ENCODE results near the gene NLRP7. TPM values are rescaled to one million over a fixed set of nuclear protein-coding genes. Genes with fewer than 3 reads are reported as not detected.
"Not testable (repeated sequence)": the region's sequence is repeated elsewhere in the genome, so short reads cannot be mapped to it uniquely, and the experiment has no call there.

The NLRP7 gene
- total and polyA plus RNA-seq, 7 donors: not detected

GRCh38 chr19:54969647-54970046 is 22.3 kb upstream of the NLRP7 start:
- Histone ChIP-seq H3K9me3 (peaks cover 3% of the 10 kb centered on the region), H3K4me1 (no peaks in the 10 kb centered on the region)

GRCh38 chr19:54967611-54968010 is 20.3 kb upstream of the NLRP7 start:
- DNase-seq (no peak), ATAC-seq (no peak)
- Histone ChIP-seq H3K4me3 (no peak overlapping the region), H3K4me1 (no peaks in the 10 kb centered on the region), H3K9me3 (peaks cover 3% of the 10 kb centered on the region), H3K27me3 (ENCODE audit: insufficient read depth in 3 of 3, low read length in 2 of 3) (no peaks in the 10 kb centered on the region), H3K27ac (no peak overlapping the region), H3K36me3 (ENCODE audit: insufficient read depth in 1 of 2, low read depth in 1 of 2) (no peaks in the 10 kb centered on the region)
- intact Hi-C loops (cut with DNase I): no loop called here
- no peak for TF ChIP-seq CTCF (IDR thresholded peaks at IDR 0.05)
- WGBS, 3 donors: 83 to 89% (median 87%) methylated on average over 3 of the region's 3 CpGs

More at GRCh38 chr19:54969647-54970046, 22.3 kb upstream of the NLRP7 start:
- no peak for ATAC-seq
- Histone ChIP-seq H3K36me3 (ENCODE audit: insufficient read depth in 1 of 2, low read depth in 1 of 2) (no peaks in the 10 kb centered on the region), H3K27ac (no peak overlapping the region), H3K27me3 (ENCODE audit: insufficient read depth in 3 of 3, low read length in 2 of 3) (no peaks in the 10 kb centered on the region), H3K4me3 (no peak overlapping the region)
- intact Hi-C loops (cut with DNase I): no loop called here
- 59 to 89% (median 73%) methylated on average over 4 of the region's 4 CpGs for WGBS, 3 donors
- no peak for DNase-seq
- no peak for TF ChIP-seq CTCF (IDR thresholded peaks at IDR 0.05)

GRCh38 chr19:54965055-54965454 is 17.7 kb upstream of the NLRP7 start:
- H3K27me3 ChIP-seq (ENCODE audit: insufficient read depth in 3 of 3, low read length in 2 of 3); intact Hi-C loops (cut with DNase I); H3K9me3 ChIP-seq; H3K4me3 ChIP-seq; H3K27ac ChIP-seq; H3K36me3 ChIP-seq (ENCODE audit: insufficient read depth in 1 of 2, low read depth in 1 of 2); ATAC-seq; H3K4me1 ChIP-seq; DNase-seq: not testable (repeated sequence)
- 95% methylated on average over 15 of the region's 15 CpGs; no CpG with 5 or more reads in 2 of the 3 donors for WGBS, 3 donors

- H3K27ac ChIP-seq: no peak overlapping the region
- H3K4me1 ChIP-seq: no peaks in the 10 kb centered on the region
- DNase-seq (no peak), ATAC-seq (no peak)
- no peak for TF ChIP-seq CTCF (IDR thresholded peaks at IDR 0.05)
- intact Hi-C loops (cut with DNase I): no loop called here
- WGBS, 3 donors: 70 to 79% (median 72%) methylated on average over 8 of the region's 8 CpGs
- no peaks in the 10 kb centered on the region for H3K36me3 ChIP-seq (ENCODE audit: insufficient read depth in 1 of 2, low read depth in 1 of 2)
- H3K27me3 ChIP-seq (ENCODE audit: insufficient read depth in 3 of 3, low read length in 2 of 3): no peaks in the 10 kb centered on the region
- H3K9me3 ChIP-seq: no peaks in the 10 kb centered on the region
- H3K4me3 ChIP-seq: no peak overlapping the region
Observed at GRCh38 chr19:54959840-54960239, 12.5 kb upstream of the NLRP7 start.

GRCh38 chr19:54955376-54955775 is 8.0 kb upstream of the NLRP7 start:
- intact Hi-C loops (cut with DNase I): no loop called here
- no peaks in the 10 kb centered on the region for H3K36me3 ChIP-seq (ENCODE audit: insufficient read depth in 1 of 2, low read depth in 1 of 2)
- no peaks in the 10 kb centered on the region for H3K27me3 ChIP-seq (ENCODE audit: insufficient read depth in 3 of 3, low read length in 2 of 3)
- no peak overlapping the region for H3K4me3 ChIP-seq
- TF ChIP-seq CTCF (IDR thresholded peaks at IDR 0.05): no peak
- H3K4me1 ChIP-seq: no peaks in the 10 kb centered on the region
- WGBS, 3 donors: 84 to 86% (median 86%) methylated on average over 11 of the region's 11 CpGs
- no peaks in the 10 kb centered on the region for H3K9me3 ChIP-seq
- H3K27ac ChIP-seq: no peak overlapping the region
- DNase-seq: no peak
- ATAC-seq: no peak

- H3K9me3 ChIP-seq; H3K4me3 ChIP-seq; intact Hi-C loops (cut with DNase I); H3K27ac ChIP-seq; H3K36me3 ChIP-seq (ENCODE audit: insufficient read depth in 1 of 2, low read depth in 1 of 2); H3K4me1 ChIP-seq; DNase-seq; ATAC-seq; H3K27me3 ChIP-seq (ENCODE audit: insufficient read depth in 3 of 3, low read length in 2 of 3): not testable (repeated sequence)
- 68 to 82% (median 79%) methylated on average over 10 of the region's 10 CpGs for WGBS, 3 donors
Observed at GRCh38 chr19:54953345-54953713, 6.0 kb upstream of the NLRP7 start.
